MCF 10A (cell line): ENCODE measurements around the gene HOXB7. TPM values are rescaled to one million over a fixed set of nuclear protein-coding genes. Genes with fewer than 3 reads are reported as not detected.

Experiments used
- BruUV-seq: library from RNA; stranded (reverse); fragments of 400-500 nt; replicated peaks from 2 replicates; lab custom pipeline; 2021; lab: Mats Ljungman, UMichigan
- CTCF ChIA-PET: fragments of 300-600 bp; sonication (Branson Sonifier 250); formaldehyde crosslinking; extraction: SDS; loops from one replicate; lab custom pipeline; 2021; ENCODE audit warnings: antibody characterized with exemption, inconsistent platforms; lab: Yijun Ruan, JAX
- POLR2A ChIA-PET: fragments of 300-600, 350-650 bp; sonication (Branson Sonifier 250); formaldehyde crosslinking; extraction: SDS; loops from one replicate; lab custom pipeline; 2020; ENCODE audit warnings: antibody characterized with exemption, inconsistent platforms; lab: Yijun Ruan, JAX
- DNase-seq: peaks from one replicate; pipeline ENCODE4 v3.0.0-alpha.2; 2018; ENCODE audit not compliant: unreplicated experiment
- H3K27ac Mint-ChIP-seq: one replicate; pipeline ENCODE4 v1.8.0; 2022; ENCODE audit warnings: mild to moderate bottlenecking, low read depth, mixed read lengths; ENCODE audit not compliant: unreplicated experiment
- H3K27me3 Mint-ChIP-seq: one replicate; pipeline ENCODE4 v1.8.0; 2022; ENCODE audit warnings: mixed read lengths; ENCODE audit not compliant: insufficient read depth, unreplicated experiment
- H3K36me3 Mint-ChIP-seq: one replicate; pipeline ENCODE4 v1.8.0; 2022; ENCODE audit warnings: mild to moderate bottlenecking, moderate library complexity, mixed read lengths; ENCODE audit not compliant: insufficient read depth, unreplicated experiment
- H3K4me1 Mint-ChIP-seq: one replicate; pipeline ENCODE4 v1.8.0; 2022; ENCODE audit warnings: mixed read lengths; ENCODE audit not compliant: insufficient read depth, unreplicated experiment
- H3K4me3 Mint-ChIP-seq: one replicate; pipeline ENCODE4 v1.8.0; 2022; ENCODE audit warnings: mild to moderate bottlenecking, moderate library complexity, mixed read lengths; ENCODE audit not compliant: unreplicated experiment
- H3K9me3 Mint-ChIP-seq: one replicate; pipeline ENCODE4 v1.8.0; 2022; ENCODE audit warnings: mixed read lengths; ENCODE audit not compliant: unreplicated experiment
- intact Hi-C: fragments of 100-400 bp; cut with micrococcal nuclease; formaldehyde crosslinking; loops from 2 replicates; pipeline ENCODE4 v1.14.1; 2022
- total RNA-seq: library from RNA; stranded (reverse); gene quantifications from 2 replicates; pipeline ENCODE4 v1.2.3, GENCODE V29; 2022
- TF ChIP-seq, protein P1 (sequence below): fragments of 200-600 bp; IDR thresholded peaks from one replicate; pipeline ENCODE4 v1.8.0; 2022; ENCODE audit warnings: antibody characterized with exemption, mild to moderate bottlenecking; ENCODE audit not compliant: unreplicated experiment

HOXB7 gene
- total RNA-seq, 1 experiment from 2014 or later = not detected

DNA sequence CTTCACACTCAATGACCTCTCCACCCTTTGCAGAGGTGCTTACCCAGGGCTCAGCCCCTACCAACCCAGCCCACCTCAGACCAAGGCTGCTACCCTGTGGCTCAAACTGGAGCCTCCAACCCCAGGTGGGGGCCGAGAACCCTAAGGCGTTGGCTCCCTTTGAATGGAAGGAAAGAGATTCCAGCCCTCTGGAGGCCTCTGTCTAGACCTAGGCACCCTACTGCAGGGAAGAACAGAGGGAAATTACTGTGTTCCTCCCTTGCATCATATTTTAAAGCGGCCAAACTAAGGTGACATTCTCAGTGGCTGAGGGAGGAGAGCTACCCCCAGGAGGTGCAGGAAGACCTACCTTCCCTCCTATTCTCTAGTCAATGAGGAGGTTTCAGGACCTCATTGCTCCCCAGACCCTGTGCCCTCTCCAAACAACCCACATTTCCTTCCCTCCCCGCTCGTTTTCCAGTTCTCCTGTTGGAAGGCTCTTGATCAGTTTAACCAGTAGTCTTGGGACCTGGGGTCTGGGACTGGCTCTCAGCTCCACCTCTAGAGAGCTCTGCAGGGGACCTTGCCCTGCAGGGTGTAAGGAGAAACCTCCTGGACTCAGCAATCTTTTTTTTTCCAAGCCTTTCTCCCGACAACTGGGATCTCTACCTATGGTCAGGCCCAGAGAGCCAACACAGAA lies 9.8 kb upstream of the HOXB7 start:
- TF ChIP-seq, protein P1, sequence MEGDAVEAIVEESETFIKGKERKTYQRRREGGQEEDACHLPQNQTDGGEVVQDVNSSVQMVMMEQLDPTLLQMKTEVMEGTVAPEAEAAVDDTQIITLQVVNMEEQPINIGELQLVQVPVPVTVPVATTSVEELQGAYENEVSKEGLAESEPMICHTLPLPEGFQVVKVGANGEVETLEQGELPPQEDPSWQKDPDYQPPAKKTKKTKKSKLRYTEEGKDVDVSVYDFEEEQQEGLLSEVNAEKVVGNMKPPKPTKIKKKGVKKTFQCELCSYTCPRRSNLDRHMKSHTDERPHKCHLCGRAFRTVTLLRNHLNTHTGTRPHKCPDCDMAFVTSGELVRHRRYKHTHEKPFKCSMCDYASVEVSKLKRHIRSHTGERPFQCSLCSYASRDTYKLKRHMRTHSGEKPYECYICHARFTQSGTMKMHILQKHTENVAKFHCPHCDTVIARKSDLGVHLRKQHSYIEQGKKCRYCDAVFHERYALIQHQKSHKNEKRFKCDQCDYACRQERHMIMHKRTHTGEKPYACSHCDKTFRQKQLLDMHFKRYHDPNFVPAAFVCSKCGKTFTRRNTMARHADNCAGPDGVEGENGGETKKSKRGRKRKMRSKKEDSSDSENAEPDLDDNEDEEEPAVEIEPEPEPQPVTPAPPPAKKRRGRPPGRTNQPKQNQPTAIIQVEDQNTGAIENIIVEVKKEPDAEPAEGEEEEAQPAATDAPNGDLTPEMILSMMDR = no peak
- Mint-ChIP-seq H3K27ac (no peak overlapping the region), H3K27me3 (peaks cover 99% of the 10 kb centered on the region), H3K4me1 (peaks cover 7% of the 10 kb centered on the region), H3K9me3 (no peaks in the 10 kb centered on the region), H3K36me3 (peaks cover 7% of the 10 kb centered on the region), H3K4me3 (no peak overlapping the region)
- BruUV-seq = no TSS peak
- intact Hi-C loops = no loop called here
- CTCF ChIA-PET = interaction anchor here (0.6 to 1.4 kb wide), 9 partner anchors 20 to 639 kb away, joined by 3 to 4 read pairs (median 3); no protein-coding TSS in a partner anchor
- DNase-seq = no peak
- POLR2A ChIA-PET = no interaction called here

DNA sequence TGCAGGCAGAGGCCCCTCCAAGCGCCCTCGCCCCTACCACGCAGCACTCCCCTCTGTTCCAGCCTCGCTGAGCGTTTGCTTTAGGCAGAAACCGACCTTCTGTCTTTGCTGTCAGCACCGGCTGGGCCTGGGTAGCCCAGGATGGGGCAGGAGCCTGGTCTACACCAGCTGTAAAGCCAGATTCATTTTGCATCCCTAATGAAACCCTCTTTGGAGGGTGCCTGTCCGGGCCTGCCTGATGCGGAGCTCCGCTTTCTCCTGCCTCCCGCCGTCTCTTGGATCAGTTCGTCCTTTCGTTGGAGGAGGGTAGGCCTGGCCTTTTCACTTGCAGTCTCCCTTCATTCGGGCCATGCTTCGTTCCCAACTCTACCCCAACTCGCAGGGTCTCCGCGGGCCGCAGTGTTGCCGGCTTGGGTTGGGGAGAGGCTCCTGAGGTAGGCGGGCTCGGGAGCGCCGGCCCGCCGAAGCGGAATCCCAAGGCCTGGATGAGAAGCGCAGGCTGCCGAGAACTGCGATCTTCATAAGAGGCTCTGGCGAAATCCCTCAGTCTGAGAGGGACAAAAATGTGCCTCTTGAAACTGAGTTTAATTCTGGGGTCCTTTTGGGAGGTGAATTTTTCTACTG lies 9.1 kb upstream of the HOXB7 start:
- DNase-seq = no peak
- H3K27me3 Mint-ChIP-seq = peaks cover 100% of the 10 kb centered on the region
- H3K4me3 Mint-ChIP-seq = no peak overlapping the region
- H3K9me3 Mint-ChIP-seq = no peaks in the 10 kb centered on the region
- intact Hi-C loops = loop anchor here (2.0 kb wide), 1 partner anchor 467 kb away; no protein-coding TSS in a partner anchor
- BruUV-seq = no TSS peak
- H3K4me1 Mint-ChIP-seq = peaks cover 4% of the 10 kb centered on the region
- H3K36me3 Mint-ChIP-seq = peaks cover 7% of the 10 kb centered on the region
- POLR2A ChIA-PET = no interaction called here
- CTCF ChIA-PET = interaction anchor here (0.7 to 2.7 kb wide), 7 partner anchors 32 to 453 kb away, joined by 3 to 10 read pairs (median 3); no protein-coding TSS in a partner anchor
- TF ChIP-seq, protein P1 = no peak
- no peak overlapping the region for H3K27ac Mint-ChIP-seq

DNA sequence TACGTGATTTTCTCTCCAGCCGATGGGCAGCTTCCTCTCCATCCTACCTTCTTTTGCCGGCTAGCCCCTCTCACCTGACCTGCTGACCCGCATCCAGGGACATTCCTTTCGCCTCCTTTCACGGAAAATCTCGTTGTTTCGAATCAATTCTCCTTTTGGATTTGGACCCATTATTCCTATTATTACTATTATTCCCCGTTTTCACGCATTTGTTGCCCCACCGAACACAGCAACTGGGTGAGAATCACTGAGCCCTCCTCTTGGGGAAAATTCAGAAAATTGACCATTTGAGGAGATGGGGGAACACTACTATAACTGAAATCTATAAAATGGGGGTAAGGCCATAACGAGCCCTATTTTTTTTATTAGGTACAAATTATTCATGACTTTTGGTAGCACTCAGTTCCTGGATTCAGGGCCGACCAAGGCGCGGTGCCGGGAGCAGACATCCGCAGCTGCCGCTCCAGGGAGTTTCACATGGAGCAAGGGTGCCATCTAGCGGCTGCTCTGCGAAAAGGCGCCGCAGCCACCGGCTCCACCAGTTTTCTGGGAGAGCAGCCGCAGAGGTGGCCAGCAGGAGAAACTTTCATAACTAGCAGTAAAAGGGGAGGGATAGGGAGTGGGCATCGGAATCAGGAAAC lies 7.6 kb upstream of the HOXB7 start:
- TF ChIP-seq, protein P1 = peak; percentile 89
- no peak overlapping the region for H3K4me3 Mint-ChIP-seq
- CTCF ChIA-PET = interaction anchor here (0.5 to 2.7 kb wide), 27 partner anchors 9 to 884 kb away, joined by 3 to 10 read pairs (median 4); no protein-coding TSS in a partner anchor
- H3K36me3 Mint-ChIP-seq = peaks cover 7% of the 10 kb centered on the region
- peaks cover 100% of the 10 kb centered on the region for H3K27me3 Mint-ChIP-seq
- POLR2A ChIA-PET = interaction anchor here (0.6 kb wide), 1 partner anchor 445 kb away, joined by 3 read pairs; no protein-coding TSS in a partner anchor
- BruUV-seq = no TSS peak
- peaks cover 4% of the 10 kb centered on the region for H3K4me1 Mint-ChIP-seq
- H3K9me3 Mint-ChIP-seq = no peaks in the 10 kb centered on the region
- intact Hi-C loops = loop anchor here (1.0 to 2.0 kb wide), 5 partner anchors 310 to 593 kb away; no protein-coding TSS in a partner anchor
- no peak overlapping the region for H3K27ac Mint-ChIP-seq
- peak; percentile 77 for DNase-seq
